Stimulated activated CD4-positive, alpha-beta T cell treated with anti-CD3 and anti-CD28 coated beads, Interleukin-12 subunit alpha, Interleukin-12 subunit beta, amount 100 ng/mL, for 48 hours (primary cell): Measurements from ENCODE around the gene EPS15.
"Not testable (repeated sequence)": the region's sequence is repeated elsewhere in the genome, so short reads cannot be mapped to it uniquely, and the experiment has no call there.

Experiments used
- DNase-seq, 3 donors: peaks; one replicate each; pipeline ENCODE4 v3.0.0-alpha.2; 2020; ENCODE audit warnings: low read depth in 2 of 3, low spot score in 1 of 3

The EPS15 gene

GRCh38 chr1:51473331-51474115, 45.5 kb downstream of the EPS15 start:
- DNase-seq, result no peak

GRCh38 chr1:51472359-51472758, 46.7 kb downstream of the EPS15 start:
- DNase-seq, result no peak

- DNase-seq, result no peak
Measured at GRCh38 chr1:51469518-51469917, 49.5 kb downstream of the EPS15 start.

GRCh38 chr1:51464828-51465227, 54.2 kb downstream of the EPS15 start:
- DNase-seq, result no peak

- DNase-seq, result no peak
Measured at GRCh38 chr1:51463561-51463960, 55.5 kb downstream of the EPS15 start.

GRCh38 chr1:51462289-51462688, 56.8 kb downstream of the EPS15 start:
- not testable (repeated sequence) for DNase-seq

- DNase-seq, result no peak
Measured at GRCh38 chr1:51454554-51454953, 64.5 kb downstream of the EPS15 start.

GRCh38 chr1:51453010-51453409, 66.1 kb downstream of the EPS15 start:
- DNase-seq, result no peak

- not testable (repeated sequence) for DNase-seq
Measured at GRCh38 chr1:51448844-51449454, 70.1 kb downstream of the EPS15 start.

- no peak for DNase-seq
Measured at GRCh38 chr1:51445351-51446090, 73.5 kb downstream of the EPS15 start.

- no peak for DNase-seq
Measured at GRCh38 chr1:51444534-51445192, 74.4 kb downstream of the EPS15 start.

GRCh38 chr1:51444096-51444495, 75.0 kb downstream of the EPS15 start:
- DNase-seq, result no peak

- DNase-seq, result no peak
Measured at GRCh38 chr1:51443555-51443954, 75.5 kb downstream of the EPS15 start.

- DNase-seq, result no peak
Measured at GRCh38 chr1:51442616-51443015, 76.5 kb downstream of the EPS15 start.

- no peak for DNase-seq
Measured at GRCh38 chr1:51442198-51442597, 76.9 kb downstream of the EPS15 start.

GRCh38 chr1:51439895-51440294, 79.2 kb downstream of the EPS15 start:
- DNase-seq, result no peak

GRCh38 chr1:51439053-51439452, 80.0 kb downstream of the EPS15 start:
- no peak for DNase-seq

GRCh38 chr1:51437391-51437790, 81.7 kb downstream of the EPS15 start:
- DNase-seq, result not testable (repeated sequence)

- DNase-seq, result no peak
Measured at GRCh38 chr1:51435878-51436277, 83.2 kb downstream of the EPS15 start.

- DNase-seq, result no peak
Measured at GRCh38 chr1:51433972-51434510, 85.0 kb downstream of the EPS15 start.

GRCh38 chr1:51433269-51433971, 85.6 kb downstream of the EPS15 start:
- DNase-seq, result no peak
